HEK293 (cell line): ENCODE data around the gene LMO4.
A peak's percentile ranks its signal among the peaks of the same experiment; 100 is the strongest.

Experiments
- CTCF ChIA-PET: fragments of 350-600 bp; formaldehyde crosslinking; extraction: SDS; loops from one replicate; lab custom pipeline; 2021; ENCODE audit warnings: antibody characterized with exemption; lab: Yijun Ruan, JAX
- POLR2A ChIA-PET: fragments of 300-600 bp; formaldehyde crosslinking; extraction: SDS; loops from one replicate; lab custom pipeline; 2020; ENCODE audit warnings: antibody characterized with exemption, inconsistent platforms; lab: Yijun Ruan, JAX
- H3K27ac ChIP-seq: fragments of 200-500 bp; sonication (Bioruptor generic); 2 replicates; pipeline ENCODE4 v1.5.1; 2014; ENCODE audit warnings: low read depth, low read length, control low read depth, inconsistent platforms; ENCODE audit errors: extremely low read depth
- H3K36me3 ChIP-seq, 2 experiments: fragments of 200-500 bp in 1 of 2; sonication (Bioruptor generic) in 1 of 2; 1 replicate in 1 of 2; 2 replicates in 1 of 2; pipeline ENCODE4 v1.5.1; 2014 to 2017; ENCODE audit warnings: inconsistent platforms in 2 of 2, low read length in 2 of 2; ENCODE audit not compliant: control insufficient read depth in 2 of 2, insufficient read depth in 1 of 2
- H3K4me1 ChIP-seq: fragments of 200-500 bp; sonication (Bioruptor generic); 2 replicates; pipeline ENCODE4 v1.5.1; 2014; ENCODE audit warnings: mild to moderate bottlenecking, low read length, inconsistent platforms; ENCODE audit not compliant: control insufficient read depth, insufficient read depth
- H3K4me3 ChIP-seq: 2 replicates; pipeline ENCODE4 v1.5.1; 2011; ENCODE audit warnings: low read depth, mild to moderate bottlenecking, control low read depth, low read length, moderate library complexity
- H3K9me3 ChIP-seq: fragments of 200-500 bp; sonication (Bioruptor generic); 2 replicates; pipeline ENCODE4 v1.5.1; 2014; ENCODE audit warnings: low read depth, low read length, inconsistent platforms; ENCODE audit not compliant: control insufficient read depth, insufficient read depth
- ATF2 ChIP-seq: fragments of 450-650 bp; formaldehyde crosslinking; IDR thresholded peaks from 2 replicates; pipeline ENCODE4 v1.5.1; 2016; ENCODE audit warnings: missing biosample characterization, missing genetic modification characterization, low read depth
- IKZF3 ChIP-seq: fragments of 450-650 bp; IDR thresholded peaks from 2 replicates; pipeline ENCODE4 v1.5.0; 2018; ENCODE audit warnings: missing biosample characterization, mild to moderate bottlenecking, missing genetic modification characterization, moderate library complexity
- KLF8 ChIP-seq: fragments of 450-650 bp; formaldehyde crosslinking; IDR thresholded peaks from 2 replicates; pipeline ENCODE4 v1.5.1; 2016; ENCODE audit warnings: missing biosample characterization, missing genetic modification characterization
- MEIS1 ChIP-seq: sonication (generic); formaldehyde crosslinking; IDR thresholded peaks from 2 replicates; pipeline ENCODE4 v1.8.1; 2022; ENCODE audit warnings: missing genetic modification reagents, mild to moderate bottlenecking, borderline replicate concordance
- PBX3 ChIP-seq: sonication (generic); formaldehyde crosslinking; IDR thresholded peaks from 2 replicates; pipeline ENCODE4 v1.8.1; 2022; ENCODE audit warnings: mild to moderate bottlenecking, moderate library complexity, missing genetic modification reagents
- PRDM2 ChIP-seq: fragments of 450-650 bp; formaldehyde crosslinking; IDR thresholded peaks from 2 replicates; pipeline ENCODE4 v1.5.1; 2016; ENCODE audit warnings: missing biosample characterization, missing genetic modification characterization, borderline replicate concordance
- PRDM6 ChIP-seq: fragments of 450-650 bp; formaldehyde crosslinking; IDR thresholded peaks from 2 replicates; pipeline ENCODE4 v1.5.1; 2017; ENCODE audit warnings: missing biosample characterization, missing genetic modification characterization
- REPIN1 ChIP-seq: fragments of 450-650 bp; formaldehyde crosslinking; IDR thresholded peaks from 2 replicates; pipeline ENCODE4 v1.5.1; 2017; ENCODE audit warnings: missing biosample characterization, missing genetic modification characterization, low read depth
- SP7 ChIP-seq: fragments of 450-650 bp; formaldehyde crosslinking; IDR thresholded peaks from 2 replicates; pipeline ENCODE4 v1.5.1; 2016; ENCODE audit warnings: missing biosample characterization, missing genetic modification characterization
- ZFHX2 ChIP-seq: fragments of 450-650 bp; formaldehyde crosslinking; conservative IDR thresholded peaks from 2 replicates; pipeline ENCODE4 v1.5.1; 2016; ENCODE audit warnings: missing biosample characterization, missing genetic modification characterization
- ZFP37 ChIP-seq: fragments of 450-650 bp; formaldehyde crosslinking; IDR thresholded peaks from 2 replicates; pipeline ENCODE4 v1.5.1; 2016; ENCODE audit warnings: missing biosample characterization, missing genetic modification characterization
- ZNF133 ChIP-seq: fragments of 450-650 bp; formaldehyde crosslinking; IDR thresholded peaks from 2 replicates; pipeline ENCODE4 v1.5.1; 2016; ENCODE audit warnings: missing biosample characterization, missing genetic modification characterization
- ZNF211 ChIP-seq: fragments of 450-650 bp; formaldehyde crosslinking; IDR thresholded peaks from 2 replicates; pipeline ENCODE4 v1.5.1; 2016; ENCODE audit warnings: low read depth, missing biosample characterization, missing genetic modification characterization
- ZNF48 ChIP-seq: fragments of 450-650 bp; formaldehyde crosslinking; IDR thresholded peaks from 2 replicates; pipeline ENCODE4 v1.5.1; 2016; ENCODE audit warnings: missing biosample characterization, missing genetic modification characterization
- ZNF513 ChIP-seq: fragments of 450-650 bp; IDR thresholded peaks from 2 replicates; pipeline ENCODE4 v1.5.1; 2018; ENCODE audit warnings: missing biosample characterization, missing genetic modification characterization
- ZNF580 ChIP-seq: fragments of 450-650 bp; formaldehyde crosslinking; IDR thresholded peaks from 2 replicates; pipeline ENCODE4 v1.5.1; 2016; ENCODE audit warnings: missing biosample characterization, missing genetic modification characterization
- ZNF664 ChIP-seq: fragments of 450-650 bp; formaldehyde crosslinking; IDR thresholded peaks from 2 replicates; pipeline ENCODE4 v1.5.1; 2016; ENCODE audit warnings: missing biosample characterization, missing genetic modification characterization

LMO4 gene

GRCh38 chr1:87335175-87335884 is 6.7 kb downstream of the LMO4 start (continued):
- TF ChIP-seq MEIS1 (CRISPR knock-in tag) (no peak), ZNF133 (no peak), PBX3 (CRISPR knock-in tag) (no peak), SP7 (peak; percentile 81), REPIN1 (tag by site-specific recombination) (no peak), ZFP37 (tag by site-specific recombination) (no peak), ATF2 (tag by site-specific recombination) (no peak), ZNF513 (tag by site-specific recombination) (no peak), ZFHX2 (0 out of 2 replicates have a peak, but pooled peaks have one; percentile 27), ZNF580 (tag by site-specific recombination) (no peak), KLF8 (tag by site-specific recombination) (0 out of 2 replicates have a peak, but pooled peaks have one; percentile 16), PRDM2 (no peak)

- peaks cover 27 to 63% of the 10 kb centered on the region in 2 experiments for H3K36me3 ChIP-seq
- CTCF ChIA-PET = interaction anchor here (0.7 kb wide), 1 partner anchor 673 kb away, joined by 4 read pairs; no protein-coding TSS in a partner anchor
- TF ChIP-seq ZNF211 (tag by site-specific recombination) (no peak), ZNF48 (tag by site-specific recombination) (no peak), ZNF664 (tag by site-specific recombination) (peak; percentile 55; the same call in 1 of the 2 replicates), IKZF3 (0 out of 2 replicates have a peak, but pooled peaks have one; percentile 23), PRDM6 (tag by site-specific recombination) (peak; percentile 26; the same call in 1 of the 2 replicates), PRDM2 (no peak)
Measured at GRCh38 chr1:87336623-87337067, 8.0 kb downstream of the LMO4 start.

More at GRCh38 chr1:87336623-87337067, 8.0 kb downstream of the LMO4 start:
- no peak overlapping the region for H3K4me3 ChIP-seq
- peaks cover 17% of the 10 kb centered on the region for H3K4me1 ChIP-seq
- no peak overlapping the region for H3K27ac ChIP-seq
- H3K9me3 ChIP-seq = no peaks in the 10 kb centered on the region
- POLR2A ChIA-PET = no interaction called here
